ENCODE data around the gene KIF17. TPM values are rescaled to one million over a fixed set of nuclear protein-coding genes. Genes with fewer than 3 reads are reported as not detected.
A peak's percentile ranks its signal among the peaks of the same experiment; 100 is the strongest.

Gene KIF17
- total and polyA plus RNA-seq, 5 donors = 2.0 to 6.4 (median 4.6) TPM

GRCh38 chr1:20726932-20727745, 9.3 kb upstream of the KIF17 start:
- intact Hi-C loops (cut with DNase I) = no loop called here
- Histone ChIP-seq H3K27me3 (ENCODE audit: control insufficient read depth, insufficient read depth) (no peaks in the 10 kb centered on the region), H3K4me1 (ENCODE audit: control insufficient read depth, insufficient read depth, low read length) (no peaks in the 10 kb centered on the region), H3K4me3 (ENCODE audit: low read length) (no peak overlapping the region), H3K9me3 (ENCODE audit: control insufficient read depth, low read length) (no peaks in the 10 kb centered on the region), H3K27ac (ENCODE audit: low read length) (no peak overlapping the region)
- DNase-seq = peak in 1 of 3 donors; percentile 30
- 88% methylated on average over 17 of the region's 17 CpGs for WGBS
- no peak for ATAC-seq

GRCh38 chr1:20726118-20726911, 8.5 kb upstream of the KIF17 start:
- WGBS = 91% methylated on average over 25 of the region's 25 CpGs
- Histone ChIP-seq H3K27ac (ENCODE audit: low read length) (no peak overlapping the region), H3K27me3 (ENCODE audit: control insufficient read depth, insufficient read depth) (no peaks in the 10 kb centered on the region), H3K4me1 (ENCODE audit: control insufficient read depth, insufficient read depth, low read length) (no peaks in the 10 kb centered on the region), H3K4me3 (ENCODE audit: low read length) (no peak overlapping the region), H3K9me3 (ENCODE audit: control insufficient read depth, low read length) (no peaks in the 10 kb centered on the region)
- intact Hi-C loops (cut with DNase I) = no loop called here
- DNase-seq = peak in 1 of 3 donors; percentile 43
- no peak for ATAC-seq

- intact Hi-C loops (cut with DNase I) = no loop called here
- Histone ChIP-seq H3K27me3 (ENCODE audit: control insufficient read depth, insufficient read depth) (no peaks in the 10 kb centered on the region), H3K27ac (ENCODE audit: low read length) (no peak overlapping the region), H3K4me3 (ENCODE audit: low read length) (no peak overlapping the region), H3K4me1 (ENCODE audit: control insufficient read depth, insufficient read depth, low read length) (no peaks in the 10 kb centered on the region), H3K9me3 (ENCODE audit: control insufficient read depth, low read length) (no peaks in the 10 kb centered on the region)
- ATAC-seq (no peak), DNase-seq (peak in 1 of 3 donors; percentile 41)
- 75% methylated on average over 29 of the region's 29 CpGs for WGBS
Measured at GRCh38 chr1:20725189-20726117, 7.6 kb upstream of the KIF17 start.

GRCh38 chr1:20724364-20725188, 6.8 kb upstream of the KIF17 start:
- no peaks in the 10 kb centered on the region for H3K4me1 ChIP-seq (ENCODE audit: control insufficient read depth, insufficient read depth, low read length)
- H3K27ac ChIP-seq (ENCODE audit: low read length) = no peak overlapping the region
- peak in 1 of 3 donors; percentile 42 for DNase-seq
- no peaks in the 10 kb centered on the region for H3K9me3 ChIP-seq (ENCODE audit: control insufficient read depth, low read length)
- ATAC-seq = no peak
- H3K27me3 ChIP-seq (ENCODE audit: control insufficient read depth, insufficient read depth) = no peaks in the 10 kb centered on the region
- H3K4me3 ChIP-seq (ENCODE audit: low read length) = no peak overlapping the region
- intact Hi-C loops (cut with DNase I) = no loop called here
- 93% methylated on average over 17 of the region's 17 CpGs for WGBS

- ATAC-seq = no peak
- Histone ChIP-seq H3K27me3 (ENCODE audit: control insufficient read depth, insufficient read depth) (no peaks in the 10 kb centered on the region), H3K4me1 (ENCODE audit: control insufficient read depth, insufficient read depth, low read length) (no peaks in the 10 kb centered on the region), H3K9me3 (ENCODE audit: control insufficient read depth, low read length) (no peaks in the 10 kb centered on the region), H3K4me3 (ENCODE audit: low read length) (no peak overlapping the region), H3K27ac (ENCODE audit: low read length) (no peak overlapping the region)
- WGBS = 92% methylated on average over 35 of the region's 35 CpGs
- intact Hi-C loops (cut with DNase I) = no loop called here
- DNase-seq = peak in 1 of 3 donors; percentile 21
Measured at GRCh38 chr1:20723537-20724363, 5.9 kb upstream of the KIF17 start.

- 90% methylated on average over 4 of the region's 4 CpGs for WGBS
- ATAC-seq = no peak
Measured at GRCh38 chr1:20723159-20723536, 5.3 kb upstream of the KIF17 start.

GRCh38 chr1:20721117-20722061, 3.6 kb upstream of the KIF17 start:
- Histone ChIP-seq H3K4me3 (ENCODE audit: low read length) (no peak overlapping the region), H3K9me3 (ENCODE audit: control insufficient read depth, low read length) (no peaks in the 10 kb centered on the region), H3K27me3 (ENCODE audit: control insufficient read depth, insufficient read depth) (no peaks in the 10 kb centered on the region), H3K27ac (ENCODE audit: low read length) (no peak overlapping the region), H3K4me1 (ENCODE audit: control insufficient read depth, insufficient read depth, low read length) (no peaks in the 10 kb centered on the region)
- DNase-seq = peak in 1 of 3 donors; percentile 42
- WGBS = 90% methylated on average over 29 of the region's 29 CpGs
- no peak for ATAC-seq
- intact Hi-C loops (cut with DNase I) = no loop called here

More at GRCh38 chr1:20723159-20723536, 5.3 kb upstream of the KIF17 start:
- no peak for DNase-seq
- Histone ChIP-seq H3K9me3 (ENCODE audit: control insufficient read depth, low read length) (no peaks in the 10 kb centered on the region), H3K27ac (ENCODE audit: low read length) (no peak overlapping the region), H3K4me1 (ENCODE audit: control insufficient read depth, insufficient read depth, low read length) (no peaks in the 10 kb centered on the region), H3K27me3 (ENCODE audit: control insufficient read depth, insufficient read depth) (no peaks in the 10 kb centered on the region), H3K4me3 (ENCODE audit: low read length) (no peak overlapping the region)
- intact Hi-C loops (cut with DNase I) = no loop called here

GRCh38 chr1:20720631-20721091, 2.9 kb upstream of the KIF17 start:
- H3K4me3 ChIP-seq (ENCODE audit: low read length) = no peak overlapping the region
- H3K4me1 ChIP-seq (ENCODE audit: control insufficient read depth, insufficient read depth, low read length) = no peaks in the 10 kb centered on the region
- no peaks in the 10 kb centered on the region for H3K27me3 ChIP-seq (ENCODE audit: control insufficient read depth, insufficient read depth)
- intact Hi-C loops (cut with DNase I) = no loop called here
- H3K27ac ChIP-seq (ENCODE audit: low read length) = no peak overlapping the region
- WGBS = 87% methylated on average over 12 of the region's 12 CpGs
- DNase-seq (no peak), ATAC-seq (no peak)
- no peaks in the 10 kb centered on the region for H3K9me3 ChIP-seq (ENCODE audit: control insufficient read depth, low read length)
